NT2/D1 (cell line): Measurements from ENCODE around the gene POLRMT.
"Not testable (repeated sequence)": the region's sequence is repeated elsewhere in the genome, so short reads cannot be mapped to it uniquely, and the experiment has no call there.

Experiments
- DNase-seq: peaks from one replicate; pipeline ENCODE4 v3.0.0-alpha.2; 2011; ENCODE audit warnings: low read depth, low spot score
- H3K27me3 ChIP-seq: 2 replicates; pipeline ENCODE4 v1.6.0; 2011; ENCODE audit warnings: mild to moderate bottlenecking; ENCODE audit not compliant: insufficient read length, insufficient read depth
- H3K36me3 ChIP-seq: 2 replicates; pipeline ENCODE4 v1.6.1; 2011; ENCODE audit warnings: mild to moderate bottlenecking, low read length, mixed read lengths; ENCODE audit not compliant: insufficient read depth, insufficient read length
- H3K4me1 ChIP-seq: 2 replicates; pipeline ENCODE4 v1.5.1; 2011; ENCODE audit not compliant: insufficient read depth, insufficient read length
- H3K4me3 ChIP-seq: 2 replicates; pipeline ENCODE4 v1.5.1; 2011; ENCODE audit warnings: low read depth; ENCODE audit not compliant: insufficient read length
- H3K9ac ChIP-seq: 2 replicates; pipeline ENCODE4 v1.6.0; 2011; ENCODE audit warnings: low read depth; ENCODE audit not compliant: insufficient read length
- H3K9me3 ChIP-seq: 2 replicates; pipeline ENCODE4 v1.5.1; 2011; ENCODE audit warnings: mild to moderate bottlenecking, low read length; ENCODE audit not compliant: insufficient read depth
- SUZ12 ChIP-seq: IDR thresholded peaks from 2 replicates; pipeline ENCODE4 v1.6.1; 2011; ENCODE audit not compliant: insufficient read length, insufficient read depth; ENCODE audit errors: extremely low read depth
- YY1 ChIP-seq: IDR thresholded peaks from 2 replicates; pipeline ENCODE4 v1.6.1; 2011; ENCODE audit not compliant: insufficient read length, insufficient read depth
- ZNF274 ChIP-seq: IDR thresholded peaks from 2 replicates; pipeline ENCODE4 v1.6.1; 2011; ENCODE audit warnings: mild to moderate bottlenecking, low read depth, low read length

POLRMT gene

DNA sequence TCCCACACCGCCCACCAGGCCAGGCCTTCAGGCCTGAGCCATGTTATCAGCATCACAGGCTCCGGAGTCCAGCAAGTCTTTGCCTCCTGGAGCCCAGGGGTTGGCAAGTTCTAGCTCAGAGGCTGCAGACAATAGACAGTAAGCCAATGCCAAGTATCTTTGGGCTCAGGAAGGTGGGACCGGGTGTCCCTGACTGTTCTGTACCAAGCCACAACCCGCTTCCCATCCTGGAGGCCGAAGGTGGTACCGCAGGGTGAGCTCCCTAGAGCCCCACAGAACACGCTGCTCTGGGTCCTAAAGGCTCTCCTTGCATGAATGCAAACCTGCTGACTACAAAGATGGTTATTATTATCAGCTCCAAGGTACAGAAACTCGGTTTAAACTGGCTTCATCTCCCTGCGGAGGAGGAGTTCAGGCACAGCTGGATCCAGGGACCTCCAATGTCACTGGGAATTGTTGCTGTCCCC lies 37.3 kb upstream of the POLRMT start:
- DNase-seq: no peak

DNA sequence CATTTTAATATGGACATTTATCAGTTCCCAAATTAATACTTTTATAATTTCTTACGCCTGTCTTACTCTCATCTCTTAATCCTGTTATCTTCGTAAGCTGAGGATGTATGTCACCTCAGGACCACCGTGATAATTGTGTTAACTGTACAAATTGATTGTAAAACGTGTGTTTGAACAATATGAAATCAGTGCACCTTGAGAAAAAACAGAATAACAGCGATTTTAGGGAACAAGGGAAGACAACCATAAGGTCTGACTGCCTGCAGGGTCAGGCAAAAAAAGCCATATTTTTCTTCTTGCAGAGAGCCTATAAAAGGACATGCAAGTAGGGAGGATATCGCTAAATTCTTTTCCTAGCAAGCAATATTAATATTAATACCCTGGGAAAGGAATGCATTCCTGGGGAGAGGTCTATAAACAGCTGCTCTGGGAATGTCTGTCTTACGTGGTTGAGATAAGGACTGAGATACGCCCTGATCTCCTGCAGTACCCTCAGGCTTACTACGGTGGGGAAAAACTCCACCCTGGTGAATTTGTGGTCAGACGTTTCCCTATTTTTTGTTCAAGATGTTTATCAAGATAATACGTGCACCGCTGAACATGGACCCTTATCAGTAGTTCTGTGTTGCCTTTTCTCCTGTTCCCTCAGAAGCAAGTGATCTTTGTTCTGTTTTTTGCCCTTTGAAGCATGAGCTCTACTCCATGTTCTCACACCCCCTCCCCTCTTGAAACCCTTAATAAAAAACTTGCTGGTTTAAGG lies 35.5 kb upstream of the POLRMT start:
- not testable (repeated sequence) for H3K27me3 ChIP-seq, DNase-seq, H3K4me1 ChIP-seq, H3K9me3 ChIP-seq, H3K9ac ChIP-seq, H3K36me3 ChIP-seq, H3K4me3 ChIP-seq

More for the DNA sequence above, 37.3 kb upstream of the POLRMT start:
- Histone ChIP-seq H3K9ac (no peak overlapping the region), H3K4me1 (peaks cover 5% of the 10 kb centered on the region), H3K27me3 (peaks cover 5% of the 10 kb centered on the region), H3K4me3 (no peak overlapping the region), H3K36me3 (peaks cover 2% of the 10 kb centered on the region), H3K9me3 (peaks cover 6% of the 10 kb centered on the region; the same call in 1 of the 2 replicates)
- TF ChIP-seq YY1 (no peak), ZNF274 (no peak), SUZ12 (no peak)

DNA sequence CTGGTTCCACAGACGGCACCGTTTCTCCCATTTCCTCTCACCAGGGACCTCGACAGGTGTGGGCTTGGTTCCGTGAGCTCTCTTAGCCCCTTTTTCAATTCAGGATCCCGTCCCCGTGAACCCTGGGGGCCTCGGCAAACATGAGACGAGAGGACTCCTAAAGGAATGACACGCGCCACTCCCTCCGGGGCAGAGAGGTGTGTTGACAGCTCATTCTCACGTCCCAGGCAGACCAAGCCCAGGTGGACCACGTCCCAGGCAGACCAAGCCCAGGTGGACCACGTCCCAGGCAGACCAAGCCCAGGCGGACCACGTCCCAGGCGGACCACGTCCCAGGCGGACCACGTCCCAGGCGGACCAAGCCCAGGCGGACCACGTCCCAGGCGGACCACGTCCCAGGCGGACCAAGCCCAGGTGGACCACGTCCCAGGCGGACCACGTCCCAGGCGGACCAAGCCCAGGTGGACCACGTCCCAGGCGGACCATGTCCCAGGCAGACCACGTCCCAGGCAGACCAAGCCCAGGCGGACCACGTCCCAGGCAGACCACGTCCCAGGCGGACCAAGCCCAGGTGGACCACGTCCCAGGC lies 33.7 kb upstream of the POLRMT start:
- not testable (repeated sequence) for H3K4me1 ChIP-seq, H3K4me3 ChIP-seq, H3K36me3 ChIP-seq, H3K27me3 ChIP-seq, DNase-seq, H3K9ac ChIP-seq
- peaks cover 14% of the 10 kb centered on the region; the same call in 1 of the 2 replicates for H3K9me3 ChIP-seq

DNA sequence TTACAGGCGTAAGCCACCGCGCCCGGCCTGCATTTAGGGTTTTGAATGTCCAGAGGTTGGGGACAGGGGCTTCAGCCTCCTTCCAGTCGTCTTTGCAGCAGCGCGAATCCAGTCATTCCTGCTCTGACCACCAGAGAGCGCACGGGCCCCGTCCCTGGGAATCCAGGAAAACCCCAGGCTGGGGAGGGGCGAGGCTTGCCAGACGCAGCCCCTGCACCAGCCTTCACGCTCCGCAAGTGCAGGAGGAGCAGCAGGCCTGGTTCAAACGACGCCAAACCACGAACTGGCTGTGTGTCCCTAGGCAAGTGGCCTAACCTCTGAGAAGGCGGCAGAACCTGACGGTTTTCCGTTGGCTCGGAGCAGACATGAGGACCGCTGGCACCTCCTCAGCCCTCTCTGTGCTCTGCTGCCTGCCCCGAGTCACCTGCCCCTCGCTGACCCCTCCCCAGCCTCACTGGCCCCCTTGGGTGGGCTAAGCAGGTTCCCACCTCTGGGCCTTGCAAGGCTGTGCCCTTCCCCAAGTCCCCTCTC lies 31.6 kb upstream of the POLRMT start:
- H3K4me1 ChIP-seq: peaks cover 20% of the 10 kb centered on the region
- peaks cover 22% of the 10 kb centered on the region for H3K36me3 ChIP-seq
- H3K9ac ChIP-seq: peak overlapping the region; percentile 79
- H3K27me3 ChIP-seq: peaks cover 2% of the 10 kb centered on the region
- H3K9me3 ChIP-seq: peaks cover 14% of the 10 kb centered on the region; the same call in 1 of the 2 replicates
- peak; percentile 81 for DNase-seq
- H3K4me3 ChIP-seq: no peak overlapping the region
- no peak for TF ChIP-seq ZNF274
- no peak for TF ChIP-seq YY1
- TF ChIP-seq SUZ12: no peak

- Histone ChIP-seq H3K36me3 (peaks cover 34% of the 10 kb centered on the region), H3K27me3 (peaks cover 2% of the 10 kb centered on the region), H3K9ac (peak overlapping the region; percentile 82), H3K4me1 (peaks cover 31% of the 10 kb centered on the region), H3K4me3 (peak overlapping the region; percentile 59), H3K9me3 (peaks cover 14% of the 10 kb centered on the region; the same call in 1 of the 2 replicates)
- no peak for DNase-seq
- no peak for TF ChIP-seq YY1
These were observed 30.4 kb upstream of the POLRMT start for GRCh38 chr19:663682-664117.

DNA sequence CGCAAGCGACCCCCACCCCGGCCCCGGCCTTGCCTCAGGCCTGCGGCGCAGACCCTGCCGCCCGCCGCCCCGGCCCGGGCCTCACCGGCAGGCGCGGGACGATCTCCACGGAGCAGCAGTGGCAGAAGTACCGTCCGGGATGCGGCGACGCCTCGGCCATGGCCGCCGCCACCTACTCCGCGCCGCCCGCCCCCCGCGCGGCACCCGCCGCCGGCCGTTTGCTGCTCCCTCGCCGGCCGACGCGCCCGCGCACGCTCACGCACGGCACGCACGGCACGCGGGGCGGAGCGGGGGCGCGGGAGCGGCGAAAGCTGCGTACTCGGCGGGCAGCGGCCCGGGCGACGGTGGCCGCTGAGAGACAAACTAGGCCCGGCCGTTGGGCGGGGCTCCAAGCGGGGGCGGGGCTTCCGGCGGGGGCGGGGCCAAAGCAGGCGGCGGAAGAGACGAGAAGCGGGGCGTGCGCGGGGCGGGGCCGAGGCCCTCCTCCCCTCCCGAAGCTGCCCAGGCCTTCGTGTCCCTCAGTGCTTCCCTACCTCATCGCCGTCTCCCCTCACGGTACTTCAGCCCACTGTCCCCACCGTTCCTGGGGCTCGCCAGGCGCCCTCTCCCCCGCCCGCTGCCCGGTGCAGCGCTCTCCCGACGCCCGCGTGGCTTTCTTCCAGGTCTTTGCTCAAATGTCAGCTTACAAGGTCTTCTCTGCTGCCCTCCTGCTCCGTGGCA lies 29.8 kb upstream of the POLRMT start, which contains the start of gene RNF126:
TSS of gene RNF126 (minus strand) at position 253 of the 720 bp plus-strand sequence. CDS start at position 160, 93 bp downstream.
- H3K36me3 ChIP-seq: peaks cover 40% of the 10 kb centered on the region
- DNase-seq: peak; percentile 81
- peak within 1 kb of the TSS; percentile 99 for H3K9ac ChIP-seq
- peaks cover 2% of the 10 kb centered on the region for H3K27me3 ChIP-seq
- TF ChIP-seq YY1 (no peak), ZNF274 (no peak), SUZ12 (no peak)
- peaks cover 14% of the 10 kb centered on the region; the same call in 1 of the 2 replicates for H3K9me3 ChIP-seq
- H3K4me1 ChIP-seq: peaks cover 36% of the 10 kb centered on the region
- H3K4me3 ChIP-seq: peak within 1 kb of the TSS; percentile 96
